Muscle layer of duodenum (tissue), 2 donors: ENCODE measurements around the gene SPINK7.
A peak's percentile ranks its signal among the peaks of the same experiment; 100 is the strongest.
"Not testable (repeated sequence)": the region's sequence is repeated elsewhere in the genome, so short reads cannot be mapped to it uniquely, and the experiment has no call there.

Experiments
- H3K27ac ChIP-seq: one replicate; pipeline ENCODE4 v1.7.0; 2013; ENCODE audit warnings: mild to moderate bottlenecking, low read length
- H3K27me3 ChIP-seq: one replicate; pipeline ENCODE4 v1.7.0; 2013; ENCODE audit warnings: low read depth, mild to moderate bottlenecking, control low read depth, low read length
- H3K36me3 ChIP-seq, 2 donors: one replicate each; pipeline ENCODE4 v1.7.0; 2013; ENCODE audit warnings: low read length in 2 of 2, control low read depth in 1 of 2, mild to moderate bottlenecking in 1 of 2; ENCODE audit not compliant: insufficient read depth in 2 of 2, control insufficient read depth in 1 of 2
- H3K4me1 ChIP-seq, 2 donors: one replicate each; pipeline ENCODE4 v1.7.0; 2013; ENCODE audit warnings: low read length in 2 of 2, mild to moderate bottlenecking in 2 of 2, control low read depth in 1 of 2, moderate library complexity in 1 of 2; ENCODE audit not compliant: insufficient read depth in 2 of 2, control insufficient read depth in 1 of 2
- H3K4me3 ChIP-seq, 2 donors: one replicate each; pipeline ENCODE4 v1.7.0; 2013; ENCODE audit warnings: low read length in 2 of 2, low read depth in 1 of 2, mild to moderate bottlenecking in 1 of 2
- H3K9me3 ChIP-seq, 2 donors: one replicate each; pipeline ENCODE4 v1.7.0; 2013; ENCODE audit warnings: low read length in 2 of 2, control low read depth in 1 of 2, mild to moderate bottlenecking in 1 of 2; ENCODE audit not compliant: control insufficient read depth in 1 of 2
- donor health status: healthy.

Gene SPINK7

GRCh38 chr5:148314187-148314586 lies 2.0 kb downstream of the SPINK7 start:
- Histone ChIP-seq H3K9me3 (no peaks in the 10 kb centered on the region), H3K27ac (no peak overlapping the region), H3K36me3 (no peaks in the 10 kb centered on the region), H3K4me1 (no peaks in the 10 kb centered on the region), H3K4me3 (no peak overlapping the region), H3K27me3 (no peaks in the 10 kb centered on the region)

GRCh38 chr5:148314731-148315130 lies 2.5 kb downstream of the SPINK7 start:
- no peak overlapping the region for H3K27ac ChIP-seq
- no peaks in the 10 kb centered on the region for H3K27me3 ChIP-seq
- H3K9me3 ChIP-seq: no peaks in the 10 kb centered on the region
- H3K4me1 ChIP-seq: no peaks in the 10 kb centered on the region
- H3K4me3 ChIP-seq: no peak overlapping the region
- H3K36me3 ChIP-seq: no peaks in the 10 kb centered on the region

- not testable (repeated sequence) for H3K27ac ChIP-seq, H3K36me3 ChIP-seq, H3K9me3 ChIP-seq, H3K4me1 ChIP-seq, H3K27me3 ChIP-seq
- peak overlapping the region in 1 of 2 donors; percentile 42 for H3K4me3 ChIP-seq
Observed at GRCh38 chr5:148320011-148320963, 8.1 kb downstream of the SPINK7 start.

- no peak overlapping the region for H3K4me3 ChIP-seq
- H3K9me3 ChIP-seq: no peaks in the 10 kb centered on the region
- no peaks in the 10 kb centered on the region for H3K27me3 ChIP-seq
- no peaks in the 10 kb centered on the region for H3K36me3 ChIP-seq
- no peaks in the 10 kb centered on the region for H3K4me1 ChIP-seq
- H3K27ac ChIP-seq: no peak overlapping the region
Observed at GRCh38 chr5:148333262-148333849, 21.1 kb downstream of the SPINK7 start.

GRCh38 chr5:148335259-148335658 lies 23.0 kb downstream of the SPINK7 start, which contains the start of gene SPINK9:
TSS of gene SPINK9 (plus strand) at chr5:148335559. CDS start at chr5:148335614, 55 bp downstream.
- no peaks in the 10 kb centered on the region for H3K4me1 ChIP-seq
- no peak within 1 kb of the TSS for H3K4me3 ChIP-seq
- H3K27me3 ChIP-seq: no peaks in the 10 kb centered on the region
- H3K36me3 ChIP-seq: no peaks in the 10 kb centered on the region
- H3K27ac ChIP-seq: no peak within 1 kb of the TSS
- H3K9me3 ChIP-seq: no peaks in the 10 kb centered on the region

- H3K9me3 ChIP-seq: no peaks in the 10 kb centered on the region
- no peak overlapping the region for H3K27ac ChIP-seq
- no peaks in the 10 kb centered on the region for H3K27me3 ChIP-seq
- H3K4me1 ChIP-seq: no peaks in the 10 kb centered on the region
- no peaks in the 10 kb centered on the region for H3K36me3 ChIP-seq
- no peak overlapping the region for H3K4me3 ChIP-seq
Observed at GRCh38 chr5:148336704-148337435, 24.6 kb downstream of the SPINK7 start.

GRCh38 chr5:148342371-148343045 lies 30.3 kb downstream of the SPINK7 start:
- Histone ChIP-seq H3K4me3 (no peak overlapping the region), H3K27me3 (no peaks in the 10 kb centered on the region), H3K9me3 (no peaks in the 10 kb centered on the region), H3K36me3 (no peaks in the 10 kb centered on the region), H3K27ac (no peak overlapping the region), H3K4me1 (no peaks in the 10 kb centered on the region)

- Histone ChIP-seq H3K4me1 (no peaks in the 10 kb centered on the region), H3K27me3 (no peaks in the 10 kb centered on the region), H3K4me3 (no peak overlapping the region), H3K9me3 (no peaks in the 10 kb centered on the region), H3K36me3 (no peaks in the 10 kb centered on the region), H3K27ac (no peak overlapping the region)
Observed at GRCh38 chr5:148343046-148343407, 30.8 kb downstream of the SPINK7 start.

- Histone ChIP-seq H3K4me1 (no peaks in the 10 kb centered on the region), H3K27me3 (no peaks in the 10 kb centered on the region), H3K36me3 (no peaks in the 10 kb centered on the region), H3K9me3 (no peaks in the 10 kb centered on the region), H3K4me3 (no peak overlapping the region), H3K27ac (no peak overlapping the region)
Observed at GRCh38 chr5:148343603-148344487, 31.6 kb downstream of the SPINK7 start.

GRCh38 chr5:148347706-148348105 lies 35.5 kb downstream of the SPINK7 start:
- Histone ChIP-seq H3K27me3 (no peaks in the 10 kb centered on the region), H3K27ac (no peak overlapping the region), H3K4me1 (no peaks in the 10 kb centered on the region), H3K4me3 (no peak overlapping the region), H3K9me3 (no peaks in the 10 kb centered on the region), H3K36me3 (no peaks in the 10 kb centered on the region)
